AG20443 (cell line): ENCODE results near the gene SLC2A1.
A peak's percentile ranks its signal among the peaks of the same experiment; 100 is the strongest.
"Not testable (repeated sequence)": the region's sequence is repeated elsewhere in the genome, so short reads cannot be mapped to it uniquely, and the experiment has no call there.

ENCODE experiments used
- DNase-seq: peaks from one replicate; pipeline ENCODE4 v3.0.0; 2012; ENCODE audit warnings: low spot score, mixed read lengths

The SLC2A1 gene

GRCh38 chr1:42929434-42930177 is 29.1 kb downstream of the SLC2A1 start:
- no peak for DNase-seq

DNA sequence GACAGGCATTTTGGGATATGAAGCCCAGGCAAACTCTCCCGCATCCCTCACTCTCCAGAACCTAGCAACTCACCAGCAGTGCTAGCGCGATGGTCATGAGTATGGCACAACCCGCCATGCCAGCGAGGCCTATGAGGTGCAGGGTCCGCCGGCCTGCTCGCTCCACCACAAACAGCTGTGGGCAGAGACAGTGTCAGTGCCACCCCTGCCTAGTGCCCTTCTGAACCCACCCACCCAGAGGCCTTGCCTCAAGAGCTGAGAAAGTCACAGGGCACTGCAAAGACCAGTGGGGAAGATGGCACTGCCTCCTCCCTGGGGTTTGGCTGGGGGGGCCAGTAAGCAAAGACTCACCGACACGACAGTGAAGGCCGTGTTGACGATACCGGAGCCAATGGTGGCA is 29.8 kb downstream of the SLC2A1 start:
- DNase-seq: peak; percentile 2

DNA sequence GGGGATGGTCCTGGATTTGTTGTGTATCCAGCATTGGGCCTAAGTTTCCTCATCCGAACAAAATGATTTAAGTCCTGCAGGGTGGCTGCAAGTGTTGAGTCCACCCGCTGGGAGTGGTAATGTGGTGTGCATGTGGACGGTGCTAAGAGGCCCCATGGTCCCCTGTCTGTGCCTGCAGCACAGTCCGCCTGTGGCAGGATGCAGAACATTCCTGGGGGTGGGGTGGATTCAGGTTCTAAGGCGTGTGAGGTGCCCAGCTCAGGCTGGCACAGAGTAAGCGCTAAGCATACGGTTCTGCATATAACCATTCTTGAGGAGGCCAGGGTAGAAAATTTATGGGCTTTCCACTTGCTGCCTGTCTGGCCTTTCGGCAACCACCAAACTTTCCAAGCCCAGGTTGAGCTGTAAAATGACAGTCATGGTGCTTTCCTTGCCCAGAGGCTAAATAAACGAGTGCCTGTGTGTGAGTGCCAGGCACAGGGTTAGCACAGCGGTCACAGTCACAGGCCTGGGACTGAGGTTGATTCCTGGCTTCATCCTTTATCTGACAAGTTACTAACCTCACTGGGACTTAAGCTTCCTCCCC is 30.7 kb downstream of the SLC2A1 start:
- DNase-seq: no peak

DNA sequence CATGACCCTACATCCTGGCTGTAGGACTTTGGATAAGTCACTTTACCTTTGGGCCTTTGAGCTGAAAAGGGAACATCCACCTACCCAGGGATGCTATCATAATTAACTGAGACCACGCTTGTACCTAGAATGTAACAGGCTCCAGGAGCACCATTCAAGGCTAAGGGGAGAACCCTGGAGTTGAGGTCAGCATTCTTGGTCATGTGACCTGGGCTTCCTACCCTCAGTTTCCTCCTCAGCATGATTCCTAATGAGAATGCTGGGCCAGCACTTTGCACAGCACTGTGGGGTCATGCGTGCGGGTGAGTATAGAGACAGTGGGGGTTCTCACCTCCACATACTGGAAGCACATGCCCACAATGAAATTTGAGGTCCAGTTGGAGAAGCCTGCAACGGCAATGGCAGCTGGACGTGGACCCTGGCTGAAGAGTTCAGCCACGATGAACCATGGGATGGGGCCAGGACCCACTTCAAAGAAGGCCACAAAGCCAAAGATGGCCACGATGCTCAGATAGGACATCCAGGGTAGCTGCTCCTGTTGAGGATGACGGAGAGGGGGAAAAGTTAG is 31.3 kb downstream of the SLC2A1 start:
- no peak for DNase-seq

- DNase-seq: no peak
Measured at GRCh38 chr1:42926879-42927242, 31.8 kb downstream of the SLC2A1 start.

DNA sequence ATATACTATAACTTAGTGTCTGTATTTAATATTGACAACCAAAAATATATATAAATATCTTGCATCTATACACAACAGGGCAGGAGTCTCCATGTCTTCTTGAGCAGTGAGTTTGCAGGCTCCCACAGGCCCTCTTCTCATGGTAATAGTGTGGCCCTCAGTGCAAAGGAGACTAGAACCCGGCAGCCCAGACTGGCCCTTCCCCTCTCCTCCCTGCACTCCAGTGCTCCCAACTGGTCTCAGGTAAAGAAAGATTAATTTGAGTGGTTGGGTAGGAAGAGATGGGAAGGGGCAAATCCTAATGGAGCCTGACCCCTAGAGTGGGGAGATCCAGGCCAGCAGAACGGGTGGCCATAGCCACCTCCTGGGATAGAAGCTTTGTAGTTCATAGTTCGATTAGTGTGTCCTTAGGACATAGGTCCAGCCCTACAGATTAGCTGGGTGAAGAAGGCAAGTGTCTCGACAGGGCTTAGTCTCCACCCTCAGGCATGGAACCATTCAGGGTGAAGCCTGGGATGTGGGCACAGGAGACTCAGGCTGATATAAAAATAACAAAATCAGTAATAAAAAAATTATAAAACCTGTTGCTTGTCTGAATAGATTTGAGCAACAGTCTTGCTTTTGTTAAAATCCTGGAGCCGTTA is 32.3 kb downstream of the SLC2A1 start:
- DNase-seq: peak; percentile 1

DNA sequence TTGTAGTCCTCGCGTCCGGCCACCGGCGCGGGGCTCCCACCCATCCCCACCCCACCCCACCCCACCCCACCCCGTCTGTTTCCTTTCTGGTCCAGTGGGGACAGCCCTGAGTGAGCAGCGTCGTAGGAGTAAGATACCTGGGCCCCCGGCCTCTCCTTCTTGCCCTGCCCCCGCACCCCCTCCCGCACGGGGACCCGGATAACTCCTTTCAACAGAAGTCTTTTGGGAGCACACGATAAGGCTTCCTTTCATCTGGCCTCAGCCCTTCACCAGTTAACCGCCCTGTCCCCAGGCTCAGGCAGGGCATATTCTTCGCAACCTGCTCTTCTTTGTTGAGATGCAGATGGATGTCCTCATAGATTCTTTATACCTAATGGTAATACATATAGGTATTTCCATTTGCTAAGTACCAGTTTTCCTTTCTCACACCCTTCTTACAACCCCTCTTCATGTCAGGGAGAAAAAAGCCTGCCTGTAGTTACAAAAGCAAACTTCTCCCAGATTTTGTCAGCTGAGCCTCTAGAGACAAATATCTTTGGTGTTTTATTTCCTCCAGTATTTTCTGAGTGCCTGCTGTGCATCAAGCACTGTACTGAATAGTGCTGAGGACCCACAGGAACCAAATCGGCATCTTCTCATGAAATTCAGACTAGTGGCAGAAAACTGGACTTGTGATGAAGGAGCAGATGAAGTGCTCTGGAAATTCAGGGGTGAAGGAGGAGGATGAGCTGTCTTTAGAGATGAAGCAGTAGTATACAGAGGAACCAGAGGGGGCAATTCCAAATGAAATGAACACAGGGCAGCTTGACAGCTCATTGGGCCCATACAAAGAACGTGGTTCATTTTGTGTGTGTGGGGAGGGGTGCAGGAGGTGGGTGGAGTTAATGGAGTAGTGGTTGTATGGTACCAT is 33.6 kb downstream of the SLC2A1 start:
- peak; percentile 31 for DNase-seq

DNA sequence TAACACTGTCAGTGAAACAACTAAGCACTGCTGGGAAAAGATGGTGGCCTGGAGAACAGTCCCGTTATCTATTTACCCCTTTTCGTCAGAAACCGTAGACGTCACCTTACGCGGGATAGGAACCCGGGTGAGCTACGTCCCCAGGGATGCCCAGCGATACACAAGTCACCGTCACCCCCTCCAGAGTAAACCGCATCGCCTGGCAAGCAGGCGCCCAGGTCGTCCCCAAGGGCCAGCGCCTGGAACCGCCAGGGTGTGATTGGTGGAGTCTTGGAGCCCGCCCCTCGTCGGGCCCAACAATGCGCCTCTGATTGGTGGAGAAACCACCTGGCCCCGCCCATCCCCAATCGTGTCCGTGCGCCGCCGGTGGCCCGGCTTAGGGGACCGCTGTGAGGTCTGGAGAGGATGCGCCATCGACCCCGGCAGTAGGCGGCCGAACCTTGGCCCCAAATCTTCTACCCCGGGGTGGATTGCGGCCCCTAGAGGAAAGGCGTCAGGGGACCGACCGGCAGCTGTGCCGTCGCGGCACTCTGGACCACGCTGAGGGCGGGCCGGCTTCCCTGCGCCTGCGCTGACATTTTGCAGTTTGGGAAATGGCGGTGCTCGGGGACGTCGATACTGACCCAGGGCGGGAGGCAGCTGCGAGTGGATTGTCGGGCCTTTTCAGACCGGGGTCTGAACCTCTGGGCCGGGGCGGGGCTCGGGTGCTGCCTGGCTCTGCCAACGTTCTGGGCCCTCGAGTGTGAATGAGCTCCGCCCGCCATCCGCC is 34.4 kb downstream of the SLC2A1 start:
- peak; percentile 97 for DNase-seq

DNA sequence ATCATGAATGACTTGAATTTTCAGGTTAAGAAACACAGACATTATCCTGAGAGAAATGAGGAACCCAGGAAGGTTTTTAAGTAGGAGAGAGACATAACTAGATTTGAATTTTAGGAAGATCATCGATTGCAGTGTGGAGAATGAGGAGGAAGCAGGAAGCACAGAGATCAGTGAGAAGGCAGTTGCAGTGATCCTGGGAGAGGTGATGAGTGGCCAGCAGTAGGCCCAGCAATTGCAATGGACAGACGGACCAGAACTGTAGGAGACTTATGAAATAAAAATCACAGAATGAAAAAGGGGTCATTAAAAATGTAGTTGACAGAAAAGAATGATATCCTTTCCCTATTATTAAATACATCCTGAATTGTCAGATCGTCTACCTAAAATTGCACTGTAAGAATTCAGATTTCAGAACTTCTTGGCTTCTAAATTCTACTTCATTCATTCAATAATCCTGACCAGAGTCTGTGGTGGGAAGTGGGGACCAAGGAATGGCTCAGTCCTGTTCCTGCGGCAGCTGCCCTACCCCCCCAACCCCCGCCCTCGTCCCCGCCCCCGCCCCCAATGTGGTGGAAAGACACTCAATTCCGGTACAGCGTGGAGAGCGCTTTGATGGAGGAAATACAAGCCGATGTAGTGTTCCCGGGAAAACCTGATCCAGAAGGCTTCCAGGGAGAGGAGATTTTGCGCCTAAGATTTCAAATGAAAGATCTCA is 35.1 kb downstream of the SLC2A1 start:
- DNase-seq: peak; percentile 39

GRCh38 chr1:42922687-42923366 is 35.8 kb downstream of the SLC2A1 start:
- DNase-seq: peak; percentile 77

DNA sequence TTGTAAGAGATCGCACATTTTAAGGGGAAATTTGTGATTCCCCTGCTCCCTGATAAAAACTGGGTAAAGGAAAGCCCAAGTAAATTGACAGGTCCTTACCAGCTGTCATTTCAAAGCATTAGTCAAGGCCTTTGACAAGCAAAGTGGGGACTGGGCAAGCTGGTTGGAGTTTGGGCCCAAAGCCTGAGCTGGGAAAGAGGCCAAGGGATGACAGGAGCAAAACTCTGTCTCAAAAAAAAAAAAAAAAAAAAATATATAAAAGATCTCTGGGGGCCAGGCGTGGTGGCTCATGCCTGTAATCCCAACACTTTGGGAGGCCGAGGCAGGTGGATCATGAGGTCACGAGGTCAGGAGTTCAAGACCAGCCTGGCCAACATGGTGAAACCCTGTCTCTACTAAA is 36.9 kb downstream of the SLC2A1 start:
- no peak for DNase-seq

DNA sequence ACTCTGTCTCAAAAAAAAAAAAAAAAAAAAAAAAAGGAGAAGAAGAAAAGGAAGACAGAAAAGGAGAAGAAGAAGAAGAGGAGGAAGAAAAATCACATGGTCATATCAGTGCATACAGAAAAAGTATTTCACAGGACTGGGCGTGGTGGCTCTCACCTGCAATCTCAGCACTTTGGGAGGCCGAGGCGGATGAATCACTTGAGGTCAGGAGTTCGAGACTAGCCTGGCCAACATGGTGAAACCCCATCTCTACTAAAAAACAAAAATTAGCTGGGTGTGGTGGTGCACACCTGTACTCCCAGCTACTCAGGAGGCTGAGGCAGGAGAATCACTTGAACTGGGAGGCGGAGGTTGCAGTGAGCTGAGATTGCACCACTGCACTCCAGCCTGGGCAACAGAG is 39.0 kb downstream of the SLC2A1 start:
- DNase-seq: not testable (repeated sequence)

DNA sequence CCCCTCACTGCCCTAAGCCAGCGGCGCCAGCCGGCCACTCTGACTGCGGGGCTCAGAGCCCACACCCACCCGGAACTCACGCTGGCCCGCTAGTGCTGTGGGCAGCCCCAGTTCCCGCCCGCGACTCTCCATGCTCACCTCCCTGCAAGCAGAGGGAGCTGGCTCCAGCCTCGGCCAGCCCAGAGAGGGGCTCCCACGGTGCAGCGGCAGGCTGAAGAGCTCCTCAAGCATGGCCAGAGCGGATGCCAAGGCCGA is 41.5 kb downstream of the SLC2A1 start:
- DNase-seq: no peak

- no peak for DNase-seq
Measured at GRCh38 chr1:42915456-42915855, 43.2 kb downstream of the SLC2A1 start.

- no peak for DNase-seq
Measured at GRCh38 chr1:42914092-42914627, 44.5 kb downstream of the SLC2A1 start.

DNA sequence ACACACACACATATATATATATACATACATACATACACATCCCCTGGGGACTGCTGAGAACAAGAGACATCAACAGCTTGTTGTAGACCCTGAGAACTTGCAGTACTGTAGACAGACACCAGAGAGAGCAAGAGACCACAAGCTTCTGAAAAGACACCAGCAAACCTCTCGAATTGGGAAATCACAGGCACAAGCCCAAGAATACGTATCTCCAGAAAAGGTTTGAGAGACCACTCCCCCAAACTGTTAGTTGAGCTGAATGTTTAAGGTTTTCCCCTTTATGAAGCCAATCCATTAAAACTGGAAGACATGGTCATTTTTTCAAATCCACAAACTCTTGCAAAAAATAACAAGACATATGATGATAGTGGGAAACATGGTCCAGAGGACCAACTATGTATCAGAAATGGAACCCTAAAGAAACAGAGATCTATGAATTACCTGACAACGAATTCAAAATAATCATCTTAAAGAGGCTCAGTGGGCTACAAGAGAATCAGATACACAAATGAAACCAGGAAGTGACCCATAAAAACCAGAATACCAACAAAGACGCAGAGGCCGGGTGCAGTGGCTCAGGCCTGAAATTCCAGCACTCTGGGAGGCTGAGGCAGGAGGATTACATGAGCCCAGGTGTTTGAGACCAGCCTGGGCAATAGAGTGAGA is 45.1 kb downstream of the SLC2A1 start:
- peak; percentile 79 for DNase-seq

GRCh38 chr1:42910985-42911384 is 47.7 kb downstream of the SLC2A1 start:
- no peak for DNase-seq

DNA sequence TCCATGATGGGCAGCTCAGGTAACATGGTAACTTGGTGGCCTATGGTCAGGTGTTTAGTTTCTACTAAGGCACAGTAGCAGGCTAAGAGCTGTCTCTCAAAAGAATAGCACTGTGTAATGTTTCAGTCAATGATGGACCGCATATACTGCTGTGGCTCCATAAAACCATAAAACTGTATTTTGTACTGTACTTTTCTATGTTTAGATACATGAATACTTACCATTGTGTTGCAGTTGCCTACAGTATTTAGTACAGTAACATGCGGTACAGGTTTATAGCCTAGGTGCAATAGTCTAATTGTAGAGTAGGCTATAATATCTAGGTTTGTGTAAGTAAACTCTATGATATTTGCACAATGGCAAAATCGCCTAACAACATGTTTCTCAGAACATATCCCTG is 50.6 kb downstream of the SLC2A1 start:
- no peak for DNase-seq

- no peak for DNase-seq
Measured at GRCh38 chr1:42904434-42904833, 54.2 kb downstream of the SLC2A1 start.

DNA sequence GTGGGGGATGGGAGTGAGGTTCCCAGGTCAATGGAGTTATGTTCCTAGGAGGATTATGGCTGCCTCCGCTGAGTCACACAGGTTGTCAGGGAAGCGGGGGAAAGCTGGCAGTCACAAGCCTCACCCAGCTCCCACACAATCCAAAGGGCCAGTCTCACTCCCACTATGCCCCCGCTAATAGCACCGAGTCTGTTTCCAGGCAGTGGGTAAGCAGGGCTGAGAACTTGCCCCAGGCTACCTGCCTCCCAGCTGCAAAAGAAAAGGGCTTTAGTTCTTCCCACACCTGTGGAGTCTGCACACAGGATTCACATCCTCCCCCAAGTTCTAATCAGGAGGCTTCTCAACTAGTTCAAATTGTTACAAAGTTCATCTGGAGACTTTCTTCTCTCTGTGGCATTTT is 58.7 kb downstream of the SLC2A1 start:
- DNase-seq: not testable (repeated sequence)
